HG03354 (cell line): Measurements from ENCODE around the gene CCNB3.
"Not testable (repeated sequence)": the region's sequence is repeated elsewhere in the genome, so short reads cannot be mapped to it uniquely, and the experiment has no call there.

Experiments used
- ATAC-seq: cut with Tn5 transposase; IDR thresholded peaks from one replicate; pipeline ENCODE4 v1.9.1; 2021; ENCODE audit warnings: mild to moderate bottlenecking; ENCODE audit not compliant: unreplicated experiment, poor library complexity, severe bottlenecking

The CCNB3 gene

GRCh38 chrX:50204364-50204899, at the start of gene CCNB3:
Gene CCNB3, plus strand, starts transcription at chrX:50204765. Its CDS starts 80,399 bp downstream, at chrX:50285164.
- peak; percentile 99 for ATAC-seq

GRCh38 chrX:50157545-50158135, 46.9 kb upstream of the CCNB3 start:
- no peak for ATAC-seq

- ATAC-seq: no peak
Observed at GRCh38 chrX:50158593-50158992, 46.0 kb upstream of the CCNB3 start.

- no peak for ATAC-seq
Observed at GRCh38 chrX:50161127-50161526, 43.4 kb upstream of the CCNB3 start.

- ATAC-seq: no peak
Observed at GRCh38 chrX:50165727-50166126, 38.8 kb upstream of the CCNB3 start.

- ATAC-seq: no peak
Observed at GRCh38 chrX:50167366-50167765, 37.2 kb upstream of the CCNB3 start.

- ATAC-seq: peak; percentile 57
Observed at GRCh38 chrX:50168241-50168687, 36.3 kb upstream of the CCNB3 start.

- no peak for ATAC-seq
Observed at GRCh38 chrX:50169717-50170116, 34.8 kb upstream of the CCNB3 start.

GRCh38 chrX:50180073-50180940, 24.3 kb upstream of the CCNB3 start:
- ATAC-seq: no peak

- no peak for ATAC-seq
Observed at GRCh38 chrX:50183891-50184290, 20.7 kb upstream of the CCNB3 start.

- ATAC-seq: no peak
Observed at GRCh38 chrX:50188859-50189600, 15.5 kb upstream of the CCNB3 start.

- ATAC-seq: no peak
Observed at GRCh38 chrX:50198348-50198747, 6.2 kb upstream of the CCNB3 start.

- no peak for ATAC-seq
Observed at GRCh38 chrX:50200907-50201306, 3.7 kb upstream of the CCNB3 start, which contains the start of gene AKAP4. Gene AKAP4, minus strand, starts transcription at chrX:50201007. Its CDS starts 118 bp downstream, at chrX:50200889.

GRCh38 chrX:50202539-50202938, 2.0 kb upstream of the CCNB3 start:
- no peak for ATAC-seq

- no peak for ATAC-seq
Observed at GRCh38 chrX:50206753-50207152, 2.2 kb downstream of the CCNB3 start.

- no peak for ATAC-seq
Observed at GRCh38 chrX:50211510-50211909, 6.9 kb downstream of the CCNB3 start.

- ATAC-seq: no peak
Observed at GRCh38 chrX:50281253-50281652, 76.7 kb downstream of the CCNB3 start.

GRCh38 chrX:50327235-50327634, 122.7 kb downstream of the CCNB3 start:
- no peak for ATAC-seq

GRCh38 chrX:50332668-50333067, 128.1 kb downstream of the CCNB3 start:
- ATAC-seq: not testable (repeated sequence)

GRCh38 chrX:50333308-50333707, 128.7 kb downstream of the CCNB3 start:
- no peak for ATAC-seq
